GM18867 (cell line): ENCODE data around the gene SNX20.

Experiments used
- ATAC-seq: cut with Tn5 transposase; IDR thresholded peaks from one replicate; pipeline ENCODE4 v1.9.1; 2021; ENCODE audit warnings: mild to moderate bottlenecking, moderate library complexity; ENCODE audit not compliant: unreplicated experiment

SNX20 gene

GRCh38 chr16:50637716-50638602, 43.2 kb downstream of the SNX20 start:
- ATAC-seq, result no peak

DNA sequence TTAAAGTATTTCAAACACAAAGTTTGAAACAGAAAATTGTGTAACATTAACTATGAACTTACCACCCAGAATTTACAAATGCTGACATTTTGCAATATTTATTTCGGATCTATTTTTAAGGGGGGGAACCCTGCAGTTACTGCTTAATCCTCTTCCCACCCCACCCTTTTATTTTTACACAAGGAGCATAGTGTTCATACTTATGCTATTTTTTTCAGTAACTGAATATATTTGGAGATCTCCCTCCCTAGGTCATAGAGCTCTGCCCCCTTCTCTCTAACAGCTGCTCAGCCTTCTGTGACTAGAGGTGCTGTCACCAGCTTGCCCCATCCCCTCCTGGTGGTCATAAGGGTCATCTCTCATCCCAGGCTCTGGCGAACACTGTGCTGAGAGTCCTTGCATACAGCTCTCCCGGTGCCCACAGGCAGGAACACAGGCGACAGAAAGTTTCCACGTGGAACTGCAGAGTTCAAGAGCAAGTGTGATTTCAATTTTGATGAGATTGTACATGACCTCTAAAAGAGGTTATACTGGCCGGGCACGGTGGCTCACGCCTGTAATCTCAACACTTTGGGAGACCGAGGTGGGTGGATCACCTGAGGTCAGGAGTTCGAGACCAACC, 44.2 kb downstream of the SNX20 start:
- no peak for ATAC-seq

GRCh38 chr16:50635505-50636392, 45.4 kb downstream of the SNX20 start:
- ATAC-seq, result no peak

GRCh38 chr16:50634947-50635346, 46.2 kb downstream of the SNX20 start:
- ATAC-seq, result no peak

GRCh38 chr16:50634090-50634489, 47.0 kb downstream of the SNX20 start:
- no peak for ATAC-seq

- ATAC-seq, result no peak
These were observed 47.9 kb downstream of the SNX20 start for GRCh38 chr16:50632927-50633800.

DNA sequence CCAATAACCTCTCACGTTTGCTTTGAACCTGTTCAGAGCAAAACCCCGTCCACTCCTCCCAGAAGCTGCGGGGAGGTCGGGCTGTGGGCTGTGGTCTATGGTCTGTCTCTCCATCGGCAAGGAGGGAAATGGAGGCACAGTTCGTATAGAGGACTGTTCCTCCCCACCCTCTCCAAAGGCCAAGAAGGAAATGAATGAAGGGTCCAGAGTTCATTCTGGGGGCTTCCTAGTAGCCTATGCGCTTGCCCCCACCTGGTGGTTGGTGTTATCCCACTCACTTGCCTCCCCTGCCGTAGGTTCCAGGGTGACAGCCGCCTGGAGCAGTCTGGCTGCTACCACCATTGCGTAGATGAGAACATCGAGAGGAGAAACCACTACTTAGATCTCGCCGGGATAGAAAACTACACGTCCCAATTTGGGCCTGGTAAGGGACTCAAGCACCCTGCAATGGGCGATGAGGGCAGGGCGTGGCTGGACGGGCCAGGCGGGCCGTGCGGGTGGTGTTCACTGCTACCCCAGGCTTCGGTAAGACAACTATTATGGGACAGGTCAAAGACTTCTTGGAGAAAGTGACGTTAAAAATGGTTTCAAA, 49.0 kb downstream of the SNX20 start:
- ATAC-seq, result no peak

DNA sequence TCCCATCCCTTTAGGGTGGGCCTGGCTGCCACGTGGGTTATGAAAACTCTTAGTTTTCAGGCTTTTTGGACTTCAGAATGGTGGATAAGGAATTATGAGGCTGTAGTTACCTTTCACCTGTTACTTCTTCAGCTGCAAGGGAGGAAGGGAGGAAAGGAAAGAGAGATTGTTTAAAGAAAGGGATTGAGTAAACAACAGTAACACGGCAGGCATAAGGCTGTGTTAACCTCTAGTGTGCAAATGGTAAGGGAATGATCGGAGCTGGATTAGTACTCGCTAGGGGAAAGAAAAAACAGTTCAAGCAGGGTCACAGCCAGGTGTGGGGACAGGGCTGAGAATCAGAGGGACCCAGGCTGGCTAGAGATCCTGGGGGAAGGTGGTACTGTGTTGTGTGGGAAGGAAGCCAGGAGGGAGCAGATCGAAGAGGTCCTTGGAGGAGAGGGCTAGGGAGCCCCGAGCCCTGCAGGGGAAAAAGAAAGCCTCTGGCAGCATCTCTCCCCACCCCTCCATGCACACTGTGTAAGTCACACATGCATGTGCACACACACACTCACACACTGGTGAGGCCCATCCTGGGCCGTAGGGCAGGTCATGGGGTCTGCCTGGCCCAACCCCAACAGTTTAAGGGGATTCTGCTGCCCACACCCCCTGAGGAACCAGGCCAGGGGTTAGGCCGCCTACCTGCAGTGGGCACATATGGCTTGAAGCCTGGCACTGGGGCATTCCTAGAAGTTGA, 49.7 kb downstream of the SNX20 start:
- no peak for ATAC-seq

DNA sequence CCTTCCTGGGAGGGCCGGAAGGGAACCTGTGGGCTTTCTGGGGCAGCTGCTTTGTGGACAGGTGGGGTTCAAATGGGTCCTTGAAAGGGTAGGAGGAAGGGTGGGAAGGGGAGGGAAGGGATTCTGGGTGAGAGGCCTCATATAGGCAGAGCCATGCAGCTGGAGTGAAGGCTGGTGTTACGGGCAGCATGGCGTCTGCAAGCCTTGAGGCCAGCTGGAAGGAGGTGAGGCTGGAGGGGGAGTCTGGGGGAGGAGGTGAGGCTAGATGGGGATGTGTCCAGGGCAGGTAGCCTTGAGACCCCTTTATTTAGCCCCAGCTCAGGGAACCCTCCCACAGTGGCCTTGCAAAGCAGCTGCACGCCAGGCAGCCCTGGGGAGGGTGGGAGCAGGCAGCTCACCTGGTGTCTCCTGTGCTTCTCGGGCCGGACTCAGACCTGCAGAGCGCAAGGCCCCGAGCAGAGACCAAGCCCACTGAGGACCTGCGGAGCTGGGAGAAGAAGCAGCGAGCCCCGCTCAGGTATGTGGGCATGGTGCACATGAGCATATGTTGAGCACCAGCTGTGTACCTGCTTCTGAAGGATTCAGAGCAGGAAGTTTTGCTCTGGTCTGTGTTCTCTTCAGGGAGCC, 50.6 kb downstream of the SNX20 start:
- no peak for ATAC-seq

DNA sequence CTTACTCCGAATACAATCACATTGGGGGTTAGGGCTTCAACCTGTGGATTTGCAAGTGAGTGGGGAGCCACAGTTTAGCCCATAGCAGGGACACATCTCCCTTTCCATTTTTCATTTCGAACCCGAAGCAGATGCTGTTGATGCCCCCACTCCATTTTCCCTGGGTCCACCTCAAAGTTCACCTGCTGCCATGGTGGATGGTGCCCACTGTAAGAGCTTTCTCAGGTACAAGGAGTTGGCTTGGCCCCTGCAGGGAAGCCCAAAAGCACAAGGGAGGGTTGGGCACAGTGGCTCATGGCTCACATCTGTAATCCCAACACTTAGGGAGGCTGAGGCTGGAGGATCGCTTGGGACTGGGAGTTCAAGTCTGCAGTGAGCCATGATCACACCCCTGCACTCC, 51.8 kb downstream of the SNX20 start:
- no peak for ATAC-seq

DNA sequence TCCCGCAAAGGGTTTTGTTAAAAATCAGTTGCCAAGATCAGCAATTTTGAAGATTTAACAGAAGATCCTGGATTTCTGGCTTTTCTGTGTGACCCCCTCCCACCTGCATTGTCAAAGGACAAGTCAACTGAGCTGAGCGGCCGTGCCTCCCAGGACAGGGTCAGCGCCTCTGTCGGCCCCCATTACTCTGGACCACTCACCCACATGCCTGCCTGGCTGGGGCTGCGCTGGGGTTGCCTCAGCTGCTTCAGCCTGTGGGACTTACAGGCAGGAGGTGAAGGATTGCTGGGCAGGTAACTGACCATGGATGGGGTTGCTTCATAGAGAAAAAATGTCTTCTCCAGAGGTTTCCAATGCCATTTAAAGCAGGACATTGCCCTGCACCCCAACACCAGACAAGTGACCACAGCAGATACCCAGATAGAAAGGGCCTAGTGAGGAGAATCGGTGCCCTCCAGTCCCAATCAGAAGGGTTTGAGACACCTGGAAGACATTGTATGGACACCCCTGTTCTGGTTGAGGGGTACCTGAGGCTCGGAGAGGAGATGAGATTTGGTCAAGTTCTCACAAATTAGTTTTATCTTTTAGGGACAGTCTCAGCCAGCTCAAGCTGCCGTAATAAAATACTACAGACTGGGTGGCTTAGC, 52.8 kb downstream of the SNX20 start:
- ATAC-seq, result no peak

- ATAC-seq, result no peak
These were observed 53.7 kb downstream of the SNX20 start for GRCh38 chr16:50627419-50627818.

DNA sequence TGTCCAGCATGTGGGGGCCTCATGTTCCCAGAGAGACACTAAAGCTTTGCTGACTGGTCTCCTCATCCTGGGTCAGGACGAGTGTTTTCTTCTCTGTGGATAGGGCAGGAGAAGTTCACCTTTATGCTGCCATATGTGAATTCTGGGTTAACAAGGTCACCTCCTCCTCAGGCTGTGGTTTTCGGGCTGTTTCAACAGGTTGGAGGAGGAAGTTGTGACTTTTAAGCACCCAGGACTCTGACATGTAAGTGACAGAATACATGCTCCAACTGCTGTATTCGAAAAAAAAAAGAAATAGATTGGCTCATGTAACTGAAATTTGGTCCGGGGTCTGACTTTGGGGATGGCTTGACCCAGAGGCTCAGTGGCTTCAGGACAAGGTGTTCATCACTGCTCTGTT, 54.2 kb downstream of the SNX20 start:
- ATAC-seq, result no peak

- no peak for ATAC-seq
These were observed 55.7 kb downstream of the SNX20 start for GRCh38 chr16:50625374-50625773.

DNA sequence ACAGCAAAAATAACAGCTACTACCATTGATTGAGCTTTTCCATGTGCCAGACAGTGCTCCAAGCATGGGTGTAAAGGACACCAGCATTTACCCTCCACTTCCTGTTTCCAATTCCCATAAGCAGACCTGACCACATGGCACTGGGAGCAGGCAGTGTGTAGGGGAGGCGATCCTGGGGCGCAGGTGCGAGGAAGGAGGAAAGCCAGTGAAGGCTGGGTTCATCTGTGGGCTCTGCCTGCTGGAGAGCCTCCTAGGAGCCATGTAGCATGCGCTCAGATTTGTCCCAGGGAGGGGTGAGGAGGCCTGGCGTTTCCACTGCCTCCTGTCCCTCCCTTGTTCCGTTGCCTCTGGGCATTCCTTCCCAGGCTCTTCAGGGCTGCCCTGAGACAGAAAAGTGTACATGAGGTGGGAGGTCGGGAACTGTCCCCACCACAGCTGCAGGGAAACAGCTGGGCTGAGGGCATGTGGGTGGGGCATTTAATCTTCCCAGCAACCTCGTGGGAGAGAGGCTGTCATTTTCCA, 56.6 kb downstream of the SNX20 start:
- no peak for ATAC-seq

- no peak for ATAC-seq
These were observed 58.3 kb downstream of the SNX20 start for GRCh38 chr16:50622643-50623369.

DNA sequence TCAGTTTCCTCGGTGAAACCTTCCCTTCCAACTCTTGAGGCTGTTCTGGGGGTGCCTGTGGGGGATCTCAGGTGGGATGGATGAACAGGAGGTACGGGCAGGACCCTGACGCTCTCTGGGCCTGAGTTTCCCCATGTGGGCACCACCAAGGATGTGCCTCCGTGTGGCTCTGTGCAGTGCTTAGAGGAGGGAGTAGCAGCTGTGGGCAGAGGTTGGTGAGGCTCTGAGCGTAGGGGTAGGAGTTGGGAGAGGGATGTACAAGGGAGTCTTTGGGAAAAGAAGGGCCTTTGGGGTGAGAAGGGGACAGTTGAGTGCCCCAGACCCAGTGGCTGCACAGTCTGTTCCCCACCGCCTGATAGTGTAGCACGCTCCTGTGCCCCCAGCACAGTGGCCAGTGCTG, 59.1 kb downstream of the SNX20 start:
- no peak for ATAC-seq
